ENCODE measurements around the gene MYH15. TPM values are rescaled to one million over a fixed set of nuclear protein-coding genes. Genes with fewer than 3 reads are reported as not detected.

Gene MYH15
- total and polyA plus RNA-seq, 10 of the 15 experiments (the other 5 are each of a cell fraction or from before 2014, with no cell fraction given) = 0.05 to 0.27 (median 0.09) TPM; not detected in 1

DNA sequence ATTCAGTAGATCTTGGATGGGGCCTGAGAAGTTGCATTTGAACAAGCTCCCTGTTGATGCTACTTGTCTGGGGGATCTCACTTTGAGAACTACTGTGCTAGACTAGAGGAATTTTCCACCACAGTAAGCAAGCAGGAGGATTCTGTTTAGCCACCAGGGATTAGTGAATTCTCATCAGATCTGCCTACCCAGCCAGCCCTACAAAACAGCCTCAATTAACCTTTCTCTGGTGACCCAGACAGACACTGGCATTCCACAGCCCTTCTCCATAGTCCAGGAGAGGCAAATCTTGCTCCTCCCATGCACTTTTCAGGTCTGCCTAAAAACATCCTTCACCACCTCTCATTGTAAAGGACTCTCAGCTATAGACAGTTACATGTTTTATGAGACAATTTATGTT, 16.7 kb upstream of the MYH15 start:
- H3K27me3 ChIP-seq (replicated peaks in 1 of 2; ENCODE audit: control insufficient read depth in 2 of 2, insufficient read depth in 2 of 2, low read length in 1 of 2) = no peaks in the 10 kb centered on the region
- TF ChIP-seq MEF2A (IDR thresholded peaks at IDR 0.05; ENCODE audit: insufficient read depth, low read depth, low read length) (no peak), ETV6 (conservative IDR thresholded peaks at IDR 0.05 in 1 of 2, IDR thresholded peaks at IDR 0.05 in 1 of 2; ENCODE audit: borderline replicate concordance in 1 of 2, low read depth in 1 of 2) (no peak), NFYB (IDR thresholded peaks at IDR 0.05; ENCODE audit: insufficient read depth, low read depth, low read length) (no peak), SREBF1 (IDR thresholded peaks at IDR 0.05; ENCODE audit: low read length) (no peak), JUNB (IDR thresholded peaks at IDR 0.05) (no peak), ZZZ3 (IDR thresholded peaks at IDR 0.05; ENCODE audit: control insufficient read depth, insufficient read length, low read depth) (no peak), BCL11A (IDR thresholded peaks at IDR 0.05; ENCODE audit: low read depth, low read length) (no peak), ATF7 (IDR thresholded peaks at IDR 0.05; ENCODE audit: low read depth) (no peak), FOS (IDR thresholded peaks at IDR 0.05; ENCODE audit: borderline replicate concordance, extremely low read depth, insufficient read length) (no peak), SUZ12 (IDR thresholded peaks at IDR 0.05; ENCODE audit: unreplicated experiment) (no peak), RAD51 (IDR thresholded peaks at IDR 0.05) (no peak), SP1 (IDR thresholded peaks at IDR 0.05; ENCODE audit: low read depth, low read length) (no peak), RB1 (IDR thresholded peaks at IDR 0.05; ENCODE audit: borderline replicate concordance) (no peak)
- TF ChIP-seq, protein P1, sequence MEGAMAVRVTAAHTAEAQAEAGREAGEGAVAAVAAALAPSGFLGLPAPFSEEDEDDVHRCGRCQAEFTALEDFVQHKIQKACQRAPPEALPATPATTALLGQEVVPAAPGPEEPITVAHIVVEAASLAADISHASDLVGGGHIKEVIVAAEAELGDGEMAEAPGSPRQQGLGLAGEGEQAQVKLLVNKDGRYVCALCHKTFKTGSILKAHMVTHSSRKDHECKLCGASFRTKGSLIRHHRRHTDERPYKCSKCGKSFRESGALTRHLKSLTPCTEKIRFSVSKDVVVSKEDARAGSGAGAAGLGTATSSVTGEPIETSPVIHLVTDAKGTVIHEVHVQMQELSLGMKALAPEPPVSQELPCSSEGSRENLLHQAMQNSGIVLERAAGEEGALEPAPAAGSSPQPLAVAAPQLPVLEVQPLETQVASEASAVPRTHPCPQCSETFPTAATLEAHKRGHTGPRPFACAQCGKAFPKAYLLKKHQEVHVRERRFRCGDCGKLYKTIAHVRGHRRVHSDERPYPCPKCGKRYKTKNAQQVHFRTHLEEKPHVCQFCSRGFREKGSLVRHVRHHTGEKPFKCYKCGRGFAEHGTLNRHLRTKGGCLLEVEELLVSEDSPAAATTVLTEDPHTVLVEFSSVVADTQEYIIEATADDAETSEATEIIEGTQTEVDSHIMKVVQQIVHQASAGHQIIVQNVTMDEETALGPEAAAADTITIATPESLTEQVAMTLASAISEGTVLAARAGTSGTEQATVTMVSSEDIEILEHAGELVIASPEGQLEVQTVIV (IDR thresholded peaks at IDR 0.05; ENCODE audit: borderline replicate concordance, partially characterized antibody) = no peak
- no TSS peak for BruUV-seq (replicated peaks)
- RAD21 ChIA-PET (ENCODE audit: unreplicated experiment) = no interaction called here
- CTCF ChIA-PET = interaction anchor here (0.8 to 1.2 kb wide), 2 partner anchors 14 to 20 kb away, joined by 3 to 4 read pairs; no protein-coding TSS in a partner anchor
- in situ Hi-C loops (cut with MboI) = no loop called here
- intact Hi-C loops (cut with micrococcal nuclease; ENCODE audit: unreplicated experiment) = no loop called here
- H3K27ac ChIP-seq (ENCODE audit: control insufficient read depth, insufficient read depth) = no peak overlapping the region
- DNase-seq (ENCODE audit: low read depth, low spot score) (no peak), FAIRE-seq (no peak), ATAC-seq (no peak)
- no peak overlapping the region for H3K9ac ChIP-seq (ENCODE audit: control insufficient read depth, insufficient read depth, low read length)
- H2AFZ ChIP-seq (ENCODE audit: control insufficient read depth, low read depth, low read length) = no peak overlapping the region
- H3K4me1 ChIP-seq (ENCODE audit: control insufficient read depth, insufficient read depth, low read length) = peaks cover 3% of the 10 kb centered on the region; the same call in 1 of the 2 replicates
- POLR2A ChIA-PET = no interaction called here
- H3K4me3 ChIP-seq = no peak overlapping the region
- H4K20me1 ChIP-seq (ENCODE audit: control insufficient read depth, insufficient read depth) = no peaks in the 10 kb centered on the region
- H3K36me3 ChIP-seq (ENCODE audit: control insufficient read depth in 2 of 2, insufficient read depth in 2 of 2, low read length in 1 of 2) = no peaks in the 10 kb centered on the region
- H3K9me3 ChIP-seq (replicated peaks; ENCODE audit: control insufficient read depth, insufficient read depth, low read length) = no peaks in the 10 kb centered on the region
- no peak overlapping the region for H3K4me2 ChIP-seq (ENCODE audit: control insufficient read depth, insufficient read depth)
- SMC1A ChIA-PET (ENCODE audit: uncharacterized antibody, unreplicated experiment) = interaction anchor here (1.1 to 1.5 kb wide), 3 partner anchors 11 to 77 kb away, joined by 3 to 4 read pairs (median 3); no protein-coding TSS in a partner anchor
- no peaks in the 10 kb centered on the region for H3K79me2 ChIP-seq (ENCODE audit: control insufficient read depth, insufficient read depth, low read length)

All from GM12878 (cell line).